NCI-H1436 (cell line): ENCODE data around the gene CINP.
A peak's percentile ranks its signal among the peaks of the same experiment; 100 is the strongest.
"Not testable (repeated sequence)": the region's sequence is repeated elsewhere in the genome, so short reads cannot be mapped to it uniquely, and the experiment has no call there.

ENCODE experiments used
- DNase-seq: peaks from one replicate; lab custom pipeline; 2025; lab: John Stamatoyannopoulos, UW

CINP gene

DNA sequence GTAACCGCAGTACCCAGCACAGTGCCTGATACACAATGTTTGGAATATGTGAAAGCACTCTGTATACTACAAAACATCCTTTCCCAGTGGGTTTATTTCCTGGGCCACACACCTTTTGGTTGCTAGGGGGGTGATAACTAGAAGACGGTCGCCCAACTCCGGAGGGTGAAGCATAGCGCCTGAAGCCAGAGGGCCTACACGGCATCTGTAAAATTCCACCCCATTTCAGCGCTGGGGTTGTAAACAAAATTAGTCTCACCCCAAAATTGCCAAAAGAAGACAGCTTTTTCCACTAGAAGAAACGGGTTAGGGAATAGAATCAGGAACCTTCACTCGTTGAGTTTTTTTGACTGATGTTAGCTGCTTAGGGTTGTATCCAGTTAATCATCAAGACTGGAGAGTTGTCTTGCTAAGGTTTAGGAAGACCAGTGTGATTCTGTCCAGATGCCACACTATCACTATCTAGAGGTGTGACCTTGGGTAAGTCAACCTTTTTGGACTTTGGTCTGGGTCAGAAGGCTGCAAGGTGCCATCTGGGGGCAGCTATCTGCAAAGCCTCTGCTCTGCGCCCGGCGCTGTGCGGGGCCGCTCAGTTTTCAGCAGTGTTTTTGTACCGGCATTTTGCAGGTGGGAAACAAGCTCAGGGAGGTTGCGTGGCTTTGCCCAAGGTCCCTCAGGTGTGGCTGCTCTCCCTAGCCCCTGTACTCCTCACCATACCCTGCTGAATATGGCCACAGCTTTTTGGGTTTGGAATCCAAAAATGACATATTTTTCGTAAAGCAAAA, 41.8 kb downstream of the CINP start:
- no peak for DNase-seq

DNA sequence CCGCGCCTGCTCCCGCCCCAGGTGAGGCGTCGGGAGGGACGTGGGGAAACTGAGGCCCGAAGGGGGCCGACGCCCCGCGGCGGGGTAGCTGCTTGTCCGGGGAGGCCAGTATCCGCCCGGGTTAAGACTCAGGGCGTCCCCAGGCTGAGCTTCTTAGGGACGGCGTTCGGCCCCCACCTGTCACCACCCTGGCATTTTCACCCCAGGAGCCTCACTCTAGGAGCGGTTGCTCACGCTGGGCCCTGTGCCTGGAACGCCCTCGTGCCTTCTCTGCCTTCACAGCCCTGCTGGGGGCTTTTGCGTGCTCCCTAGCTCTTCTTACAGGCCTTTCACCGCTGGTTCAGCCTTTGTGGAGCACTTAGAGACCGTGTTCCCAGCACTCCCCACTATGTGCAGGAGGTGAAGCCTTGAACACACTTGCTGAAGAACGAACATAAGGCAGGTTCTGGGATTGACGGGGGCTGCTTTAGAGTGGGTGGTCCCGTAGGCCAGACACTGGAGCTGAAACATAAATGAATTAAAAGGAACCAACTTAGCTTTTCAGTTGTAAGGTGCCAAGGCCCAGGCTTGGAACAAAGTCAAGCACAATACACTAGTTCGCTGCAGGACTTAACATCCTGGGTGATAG, 42.5 kb downstream of the CINP start:
- DNase-seq = no peak

DNA sequence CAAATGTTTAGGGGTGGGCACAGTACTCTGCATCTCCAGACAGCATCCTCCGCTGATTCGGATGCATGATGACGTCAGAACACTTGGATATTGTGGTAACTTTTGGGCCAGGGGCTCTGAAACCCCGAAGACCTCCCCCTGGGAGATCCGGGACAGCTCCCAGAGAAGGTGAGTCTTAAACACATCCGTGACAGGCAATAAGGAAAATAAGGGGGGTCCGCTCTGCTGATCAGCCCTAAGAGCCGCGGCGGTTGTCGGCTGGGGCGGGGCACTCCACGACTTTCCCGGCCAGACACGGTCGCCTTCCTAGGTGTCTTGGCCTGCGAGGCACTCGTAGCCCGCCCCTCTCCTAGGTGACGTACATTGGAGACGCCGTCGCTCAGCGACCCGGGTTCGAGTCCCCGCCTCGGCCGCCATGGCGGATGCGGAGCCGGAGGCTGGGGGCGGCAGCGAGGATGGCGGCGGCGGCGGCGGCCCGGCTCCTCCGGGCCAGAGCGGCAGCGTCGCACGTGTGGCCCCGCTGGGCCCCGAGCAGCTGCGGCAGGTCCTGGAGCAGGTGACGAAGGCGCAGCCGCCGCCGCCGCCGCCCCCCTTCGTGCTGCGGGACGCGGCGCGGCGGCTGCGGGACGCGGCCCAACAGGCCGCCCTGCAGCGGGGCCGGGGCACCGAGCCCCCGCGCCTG, 43.2 kb downstream of the CINP start, which contains the start of gene ZNF839:
ZNF839 (plus strand) TSS at position 396 of the 682 bp plus-strand sequence; CDS start at position 416, 20 bp downstream.
- DNase-seq = peak; percentile 89

DNA sequence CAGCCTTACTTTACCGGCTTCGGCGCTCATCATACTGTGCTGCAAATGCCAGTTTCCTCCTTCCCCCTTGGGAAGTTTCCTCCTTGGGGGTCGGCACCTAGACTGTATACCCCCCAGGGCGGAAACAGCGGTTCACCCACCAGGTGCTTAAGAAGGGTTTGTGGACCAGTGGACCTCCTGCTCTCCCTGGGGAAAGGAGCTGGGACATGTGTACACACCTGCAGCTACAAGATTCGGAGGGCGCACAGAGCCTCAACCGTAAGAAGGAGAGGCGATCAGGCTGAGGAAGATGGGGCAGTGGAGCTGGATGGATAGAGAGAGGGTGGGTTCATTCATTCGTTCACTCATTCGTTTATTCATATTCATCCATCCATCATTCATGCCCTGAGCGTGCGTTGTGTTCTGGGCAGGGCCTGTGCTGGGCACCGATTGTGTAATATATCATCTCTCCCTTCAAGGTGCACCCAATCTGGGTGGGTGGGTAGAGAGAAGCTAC, 43.9 kb downstream of the CINP start:
- no peak for DNase-seq

DNA sequence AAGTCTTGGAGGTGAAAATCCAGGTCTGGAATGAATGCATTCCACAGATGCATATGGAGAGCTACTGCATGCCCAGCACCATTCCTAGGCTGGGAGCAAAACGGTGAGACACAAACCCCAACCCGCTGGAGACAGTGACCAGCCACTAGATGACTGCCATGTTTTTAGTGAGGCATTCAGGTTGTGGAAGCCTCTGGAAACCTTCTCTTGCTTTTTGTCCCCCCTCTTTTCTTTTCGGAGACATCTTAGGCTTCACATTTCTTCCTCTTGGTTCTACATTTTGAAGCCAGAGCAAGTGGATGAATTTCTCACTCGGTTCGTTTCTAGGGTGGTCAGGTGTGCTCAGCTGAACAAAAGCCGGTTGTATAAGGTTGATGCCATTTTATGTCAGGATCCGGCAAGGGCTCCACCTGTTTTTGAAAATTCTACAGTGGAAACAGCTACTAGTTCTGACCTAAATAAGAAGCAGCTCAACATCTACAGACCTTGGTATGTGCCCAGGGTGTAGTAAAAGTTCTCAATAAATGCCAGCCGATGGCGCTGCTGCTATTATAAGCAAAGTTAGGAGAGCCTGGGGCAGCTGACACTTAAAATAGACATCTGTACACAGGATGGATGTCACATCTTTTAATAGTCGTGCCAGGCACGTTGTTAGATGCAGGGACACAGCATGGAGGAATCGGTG, 45.0 kb downstream of the CINP start:
- DNase-seq = peak; percentile 39

DNA sequence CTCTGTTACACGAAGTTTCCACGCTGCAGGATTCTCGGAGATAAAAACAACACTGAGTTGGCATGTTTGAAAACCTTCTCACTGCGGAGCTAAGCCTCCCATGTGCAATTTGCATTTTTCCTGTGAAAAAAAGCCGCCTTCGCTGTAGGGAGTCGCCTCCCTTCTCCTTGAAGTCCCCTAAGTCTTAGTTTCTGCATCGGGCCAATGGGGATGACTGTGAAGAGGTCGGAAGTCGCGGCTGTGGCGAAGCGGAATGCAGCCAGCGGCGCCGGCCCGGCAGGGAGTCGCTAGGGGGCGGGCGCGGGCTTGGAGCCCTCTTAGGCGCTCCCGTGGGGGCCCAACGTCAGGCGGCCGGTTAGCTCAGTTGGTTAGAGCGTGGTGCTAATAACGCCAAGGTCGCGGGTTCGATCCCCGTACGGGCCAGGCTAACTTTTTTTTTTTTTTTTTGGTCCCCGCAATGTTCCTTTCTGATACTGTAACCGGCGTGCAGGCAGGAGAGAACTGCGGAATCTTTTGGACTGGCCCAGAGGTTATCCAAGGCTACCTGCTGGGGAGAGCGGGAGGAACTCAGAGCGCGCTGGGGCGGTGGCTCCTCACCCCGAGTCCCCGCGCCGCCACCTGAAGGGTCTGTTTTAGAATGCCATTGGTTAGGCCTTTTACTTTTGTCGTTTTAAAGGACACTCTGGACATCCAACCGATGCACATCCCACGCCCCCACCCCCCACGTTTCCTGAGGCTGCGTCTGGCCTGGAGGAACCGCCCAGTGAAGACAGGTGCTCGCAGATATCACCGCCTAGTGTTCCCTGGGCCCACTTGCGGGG, 45.7 kb downstream of the CINP start:
- DNase-seq = peak; percentile 76

DNA sequence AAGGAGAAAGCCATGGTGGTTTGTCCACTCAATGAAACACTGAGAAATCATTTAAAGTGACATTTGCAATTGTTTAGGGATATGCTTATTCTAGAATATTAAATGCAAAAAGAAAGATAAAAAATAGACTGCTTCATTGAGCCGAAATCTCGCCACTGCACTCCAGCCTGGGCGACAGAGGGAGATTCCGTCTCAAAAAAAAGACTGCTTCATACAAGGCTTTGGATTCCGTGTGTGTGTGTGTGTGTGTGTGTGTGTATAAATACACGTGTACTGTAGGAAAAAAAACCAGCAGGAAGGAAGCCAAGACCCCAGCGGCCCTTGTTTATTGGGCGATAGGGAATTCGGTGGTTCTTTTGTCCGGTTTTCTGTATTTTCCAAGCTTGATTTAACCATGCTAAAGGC, 46.4 kb downstream of the CINP start:
- no peak for DNase-seq

DNA sequence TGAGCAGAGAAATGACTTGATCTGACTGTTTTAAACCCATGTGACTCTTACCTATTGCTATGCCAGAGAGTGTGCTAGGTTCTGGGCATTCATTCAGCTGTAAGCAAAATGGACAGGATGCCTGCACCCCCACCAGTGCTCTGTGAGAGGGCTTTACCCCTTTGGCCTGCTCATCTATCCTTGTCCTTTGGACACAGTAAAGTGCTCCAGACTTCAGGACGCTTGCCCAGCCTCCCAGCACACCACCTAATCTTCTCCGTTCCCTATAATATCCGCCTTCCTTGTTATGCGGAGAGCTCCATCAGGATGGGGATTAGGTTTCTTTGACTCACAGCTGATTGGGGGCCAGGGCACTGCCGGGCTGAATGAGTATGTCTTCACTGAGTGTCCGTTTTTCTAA, 47.6 kb downstream of the CINP start:
- no peak for DNase-seq

DNA sequence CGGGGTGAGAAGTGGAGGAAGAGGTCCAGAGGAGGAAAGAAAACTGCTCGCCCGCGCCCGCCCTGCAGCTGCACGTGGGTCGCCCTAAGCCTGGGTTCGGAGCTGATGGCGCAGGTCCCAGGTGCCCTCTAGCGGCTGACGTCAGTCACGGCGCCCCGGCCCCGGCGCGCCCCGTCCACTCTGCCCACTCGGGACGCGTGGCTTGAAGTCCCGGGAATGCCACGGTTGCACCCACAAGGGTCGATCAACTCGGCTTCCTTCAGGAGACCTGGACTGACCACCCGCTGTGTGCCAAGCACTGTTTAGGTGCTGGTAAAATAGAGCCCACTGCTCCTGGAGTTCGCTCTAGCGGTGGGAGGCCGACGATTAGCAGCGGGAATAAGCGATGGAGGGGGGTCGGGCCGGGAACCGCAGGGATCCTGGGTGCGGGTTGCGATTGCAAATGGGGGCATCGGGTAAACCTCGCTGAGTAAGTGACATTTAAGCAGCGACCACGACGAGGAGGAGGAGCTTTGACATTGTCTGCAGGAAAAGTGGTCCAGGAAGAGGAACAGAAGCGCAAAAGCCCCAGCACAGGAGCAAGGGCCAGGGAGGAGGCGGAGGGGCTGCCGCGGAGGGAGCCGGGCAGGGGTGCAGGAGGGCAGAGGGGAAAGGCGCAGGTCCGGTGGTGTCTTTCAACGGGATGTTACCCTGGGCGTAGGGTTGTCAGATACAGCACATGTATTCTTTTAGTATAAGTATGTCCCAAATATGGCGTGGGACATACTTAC, 48.3 kb downstream of the CINP start:
- DNase-seq = peak; percentile 54

DNA sequence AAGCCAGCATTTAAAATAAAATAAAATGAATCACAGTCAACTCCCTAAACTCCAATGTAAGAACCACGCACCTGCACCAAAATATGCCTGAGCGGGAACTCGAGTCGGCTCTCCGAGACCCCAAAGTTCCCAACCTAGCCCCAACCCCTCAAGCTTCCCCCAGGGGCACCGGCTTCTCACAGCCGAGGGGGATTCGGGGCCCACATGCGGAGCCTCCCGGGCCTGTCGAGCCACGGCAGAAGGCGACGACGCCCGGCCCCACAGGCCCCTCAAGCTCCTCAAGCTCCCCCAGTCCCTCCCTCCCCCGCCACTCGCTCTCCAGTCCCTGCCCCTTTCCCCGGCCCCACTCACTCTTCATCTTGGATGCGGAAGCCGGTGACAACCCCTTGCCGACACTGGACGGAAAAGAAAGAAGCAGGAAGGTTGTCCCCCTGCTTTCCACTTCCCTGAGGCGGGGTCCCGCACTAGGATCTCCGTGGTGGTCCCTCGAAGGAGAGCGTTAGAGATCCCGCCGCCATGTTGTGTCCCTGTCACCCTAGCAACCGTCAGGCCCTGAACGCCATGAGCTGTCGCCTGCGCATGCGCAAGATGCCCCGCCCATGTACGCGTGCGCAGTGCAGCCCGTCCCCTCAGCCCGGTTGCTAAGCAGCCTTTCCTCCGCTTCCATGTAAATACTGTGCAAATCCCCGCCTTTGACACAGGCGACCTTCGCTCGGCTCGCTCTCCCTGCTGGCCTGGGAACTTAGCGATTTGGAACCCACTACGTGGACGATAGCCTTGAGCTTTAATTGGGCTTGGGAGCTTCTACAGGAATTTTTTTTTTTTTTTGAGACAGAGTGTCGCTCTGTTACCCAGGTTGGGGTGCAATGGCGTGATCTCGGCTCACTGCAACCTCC, 57.8 kb downstream of the CINP start, which contains the start of gene MOK:
MOK (minus strand) TSS at position 554 of the 896 bp plus-strand sequence; CDS start at position 358, 196 bp downstream.
- peak; percentile 93 for DNase-seq

DNA sequence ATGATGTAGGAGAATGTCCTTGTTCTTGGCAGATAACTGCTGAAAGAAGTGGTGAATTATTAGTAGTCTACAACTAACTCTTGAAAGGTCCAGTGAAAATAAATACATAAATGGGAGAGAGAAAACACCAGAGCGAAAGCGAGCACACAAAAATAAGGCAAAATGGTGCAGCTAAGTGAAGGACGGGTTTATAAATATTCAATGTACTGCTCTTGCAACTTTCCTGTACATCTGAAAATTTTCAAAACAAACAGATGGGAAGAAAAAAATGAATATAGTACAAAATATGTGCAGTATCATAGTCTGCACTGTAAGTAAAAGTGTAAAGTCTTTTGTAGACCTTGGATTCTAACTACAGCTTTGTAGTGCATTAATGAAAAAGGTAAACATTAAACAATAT, 59.0 kb downstream of the CINP start:
- DNase-seq = no peak

DNA sequence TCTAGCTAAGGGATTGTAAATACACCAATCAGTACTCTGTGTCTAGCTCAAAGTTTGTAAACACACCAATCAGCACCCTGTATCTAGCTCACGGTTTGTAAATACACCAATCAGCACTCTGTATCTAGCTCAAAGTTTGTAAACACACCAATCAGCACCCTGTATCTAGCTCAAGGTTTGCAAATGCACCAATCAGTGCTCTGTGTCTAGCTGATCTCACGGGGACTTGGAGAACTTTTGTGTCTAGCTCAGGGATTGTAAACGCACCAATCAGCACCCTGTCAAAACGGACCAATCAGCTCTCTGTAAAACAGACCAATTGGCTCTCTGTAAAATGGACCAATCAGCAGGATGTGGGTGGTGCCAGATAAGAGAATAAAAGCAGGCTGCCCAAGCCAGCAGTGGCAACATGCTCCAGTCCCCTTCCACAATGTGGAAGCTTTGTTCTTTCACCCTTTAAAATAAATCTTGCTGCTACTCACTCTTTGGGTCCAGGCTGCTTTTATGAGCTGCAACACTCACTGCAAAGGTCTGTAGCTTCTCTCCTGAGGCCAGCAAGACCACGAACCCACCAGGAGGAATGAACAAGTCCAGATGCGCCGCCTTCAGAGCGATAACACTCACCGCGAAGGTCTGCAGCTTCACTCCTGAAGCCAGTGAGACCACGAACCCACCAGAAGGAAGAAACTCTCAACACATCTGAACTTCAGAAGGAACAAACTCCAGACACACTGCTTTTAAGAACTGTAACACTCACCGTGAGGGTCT, 64.2 kb downstream of the CINP start:
- DNase-seq = not testable (repeated sequence)
